HCT116 (cell line): ENCODE measurements around the gene IFNL2. TPM values are rescaled to one million over a fixed set of nuclear protein-coding genes. Genes with fewer than 3 reads are reported as not detected.

ENCODE experiments used
- ATAC-seq: fragments of 200-7000 bp; cut with Tn5 transposase; 2 replicates; pipeline ENCODE4 v1.9.1; 2020; ENCODE audit warnings: mild to moderate bottlenecking, moderate library complexity
- BruUV-seq: library from RNA; stranded (reverse); fragments of 400-500 nt; replicated peaks from 2 replicates; lab custom pipeline; 2021; lab: Mats Ljungman, UMichigan
- CTCF ChIA-PET: fragments of 300-600 bp; sonication (Branson Sonifier 250); formaldehyde crosslinking; loops from one replicate; lab custom pipeline; 2021; ENCODE audit warnings: antibody characterized with exemption; lab: Charles Lee
- POLR2A ChIA-PET: fragments of 300-600, 350-600 bp; sonication (Branson Sonifier 250); formaldehyde crosslinking; loops from one replicate; lab custom pipeline; 2021; ENCODE audit warnings: antibody characterized with exemption; lab: Charles Lee
- RAD21 ChIA-PET, 2 experiments: fragments of 300-600 bp; sonication (Branson Sonifier 250); formaldehyde crosslinking; loops; one replicate each; lab custom pipeline; 2023; ENCODE audit warnings: low total read pairs in 2 of 2; ENCODE audit not compliant: uncharacterized antibody in 2 of 2, unreplicated experiment in 2 of 2, low non-redundant PET in 1 of 2; lab: Charles Lee
- DNase-seq: peaks from one replicate; pipeline ENCODE4 v3.0.0-alpha.2; 2010; ENCODE audit warnings: low read depth, low spot score
- H2AFZ ChIP-seq: fragments of 200-600 bp; shearing (Covaris generic), sonication (generic); 2 replicates; pipeline ENCODE4 v1.6.1; 2017; ENCODE audit warnings: low read depth, mixed run types, mixed read lengths, antibody characterized with exemption, low read length; ENCODE audit not compliant: poor library complexity, severe bottlenecking
- H3K27ac ChIP-seq: 2 replicates; pipeline ENCODE4 v1.5.1; 2012; ENCODE audit warnings: low read depth, low read length
- H3K27me3 ChIP-seq: fragments of 200-600 bp; sonication (generic); 2 replicates; pipeline ENCODE4 v1.6.1; 2016; ENCODE audit warnings: mixed run types, low read length, mixed read lengths; ENCODE audit not compliant: insufficient read depth
- H3K36me3 ChIP-seq, 2 experiments: fragments of 200-500 bp in 1 of 2; fragments of 200-600 bp in 1 of 2; sonication (Bioruptor generic) in 1 of 2; sonication (generic) in 1 of 2; 2 replicates each; pipeline versions ENCODE4 v1.5.1 to v1.6.1; 2014 to 2016; ENCODE audit warnings: low read length in 2 of 2, inconsistent platforms in 1 of 2, mixed read lengths in 1 of 2, mixed run types in 1 of 2; ENCODE audit not compliant: insufficient read depth in 2 of 2, control insufficient read depth in 1 of 2
- H3K4me1 ChIP-seq, 2 experiments: fragments of 200-600 bp in 1 of 2; sonication (generic) in 1 of 2; 2 replicates each; pipeline versions ENCODE4 v1.5.1 to v1.6.1; 2012 to 2017; ENCODE audit warnings: low read length in 2 of 2, inconsistent platforms in 1 of 2, mild to moderate bottlenecking in 1 of 2, mixed read lengths in 1 of 2, mixed run types in 1 of 2, moderate library complexity in 1 of 2; ENCODE audit not compliant: insufficient read depth in 2 of 2, control insufficient read depth in 1 of 2
- H3K4me2 ChIP-seq: fragments of 200-600 bp; sonication (generic); 2 replicates; pipeline ENCODE4 v1.6.1; 2017; ENCODE audit warnings: mixed run types, low read length, mixed read lengths
- H3K4me3 ChIP-seq, 2 experiments: fragments of 200-600 bp in 1 of 2; sonication (generic) in 1 of 2; replicated peaks in 1 of 2; 2 replicates each; pipeline ENCODE4 v1.5.1; 2011 to 2016; ENCODE audit warnings: low read length in 2 of 2, control low read depth in 1 of 2, low read depth in 1 of 2, mild to moderate bottlenecking in 1 of 2, mixed read lengths in 1 of 2, mixed run types in 1 of 2
- H3K79me2 ChIP-seq: fragments of 200-600 bp; sonication (generic); 2 replicates; pipeline ENCODE4 v1.6.1; 2017; ENCODE audit warnings: mild to moderate bottlenecking, mixed run types, low read length, moderate library complexity, mixed read lengths; ENCODE audit not compliant: insufficient read depth
- H3K9ac ChIP-seq: fragments of 200-600 bp; sonication (generic); 2 replicates; pipeline ENCODE4 v1.6.1; 2016; ENCODE audit warnings: low read length, mixed read lengths
- H3K9me2 ChIP-seq: fragments of 200-600 bp; sonication (generic), shearing (Covaris generic); 2 replicates; pipeline ENCODE4 v1.6.1; 2017; ENCODE audit warnings: mixed run types, mild to moderate bottlenecking, moderate library complexity; ENCODE audit not compliant: insufficient read depth
- H3K9me3 ChIP-seq, 2 experiments: fragments of 200-500 bp in 1 of 2; fragments of 200-600 bp in 1 of 2; sonication (Bioruptor generic) in 1 of 2; sonication (generic) in 1 of 2; 2 replicates each; pipeline ENCODE4 v1.6.1; 2014 to 2017; ENCODE audit warnings: low read length in 2 of 2, mixed read lengths in 2 of 2, inconsistent platforms in 1 of 2, low read depth in 1 of 2, mild to moderate bottlenecking in 1 of 2, mixed run types in 1 of 2, moderate library complexity in 1 of 2; ENCODE audit not compliant: control insufficient read depth in 1 of 2, insufficient read depth in 1 of 2
- H4K20me1 ChIP-seq: fragments of 200-600 bp; sonication (generic), shearing (Covaris generic); 2 replicates; pipeline ENCODE4 v1.6.1; 2017; ENCODE audit warnings: mixed run types, mild to moderate bottlenecking, moderate library complexity; ENCODE audit not compliant: insufficient read depth
- CBX3 ChIP-seq: IDR thresholded peaks from 2 replicates; pipeline ENCODE4 v1.6.1; 2012; ENCODE audit warnings: low read depth
- CEBPB ChIP-seq: IDR thresholded peaks from 2 replicates; pipeline ENCODE4 v1.6.1; 2012; ENCODE audit warnings: low read depth
- CTCF ChIP-seq, 3 experiments: fragments of 200-600 bp in 1 of 3; sonication (generic) in 1 of 3; IDR thresholded peaks in 2 of 3; conservative IDR thresholded peaks in 1 of 3; 2 replicates each; pipeline ENCODE4 v1.5.1; 2012 to 2017; ENCODE audit warnings: low read depth in 2 of 3, low read length in 2 of 3, antibody characterized with exemption in 1 of 3, borderline replicate concordance in 1 of 3, control low read depth in 1 of 3, mild to moderate bottlenecking in 1 of 3, mixed read lengths in 1 of 3, mixed run types in 1 of 3, moderate library complexity in 1 of 3; ENCODE audit not compliant: insufficient read depth in 1 of 3
- EGR1 ChIP-seq: IDR thresholded peaks from 2 replicates; pipeline ENCODE4 v1.6.1; 2012; ENCODE audit warnings: low read depth
- ELF1 ChIP-seq: IDR thresholded peaks from 2 replicates; pipeline ENCODE4 v1.6.1; 2012; ENCODE audit warnings: low read depth, borderline replicate concordance
- EZH2phosphoT487 ChIP-seq: fragments of 200-600 bp; IDR thresholded peaks from 2 replicates; pipeline ENCODE4 v1.6.1; 2018; ENCODE audit warnings: antibody characterized with exemption, borderline replicate concordance
- FOSL1 ChIP-seq: IDR thresholded peaks from 2 replicates; pipeline ENCODE4 v1.6.1; 2012; ENCODE audit warnings: low read depth
- JUND ChIP-seq: IDR thresholded peaks from 2 replicates; pipeline ENCODE4 v1.6.1; 2012
- MAX ChIP-seq: IDR thresholded peaks from 2 replicates; pipeline ENCODE4 v1.6.1; 2012
- POLR2A ChIP-seq: IDR thresholded peaks from 2 replicates; pipeline ENCODE4 v1.7.0; 2011; ENCODE audit warnings: borderline replicate concordance; ENCODE audit not compliant: insufficient read depth, insufficient read length; ENCODE audit errors: extremely low read depth
- POLR2AphosphoS5 ChIP-seq: IDR thresholded peaks from 2 replicates; pipeline ENCODE4 v1.6.1; 2011; ENCODE audit warnings: mild to moderate bottlenecking, low read depth, low read length, moderate library complexity
- RAD21 ChIP-seq: IDR thresholded peaks from 2 replicates; pipeline ENCODE4 v1.6.1; 2012; ENCODE audit warnings: low read depth, mild to moderate bottlenecking
- SIN3A ChIP-seq: IDR thresholded peaks from 2 replicates; pipeline ENCODE4 v1.6.1; 2012; ENCODE audit warnings: low read depth
- SP1 ChIP-seq: IDR thresholded peaks from 2 replicates; pipeline ENCODE4 v1.6.1; 2012; ENCODE audit warnings: low read depth
- SRF ChIP-seq: IDR thresholded peaks from 2 replicates; pipeline ENCODE4 v1.6.1; 2012; ENCODE audit warnings: low read depth
- TCF7L2 ChIP-seq: IDR thresholded peaks from 2 replicates; pipeline ENCODE4 v1.7.0; 2011; ENCODE audit warnings: borderline replicate concordance, inconsistent platforms; ENCODE audit not compliant: insufficient read depth, insufficient read length; ENCODE audit errors: extremely low read depth
- YY1 ChIP-seq: IDR thresholded peaks from 2 replicates; pipeline ENCODE4 v1.6.1; 2011; ENCODE audit warnings: low read length, low read depth, moderate library complexity, mild to moderate bottlenecking; ENCODE audit not compliant: insufficient replicate concordance; ENCODE audit errors: extremely low read depth
- ZFX ChIP-seq: fragments of 450-650 bp; IDR thresholded peaks from 2 replicates; pipeline ENCODE4 v1.6.1; 2017
- intact Hi-C: fragments of 100-400 bp; cut with micrococcal nuclease; formaldehyde crosslinking; loops from 2 replicates; pipeline ENCODE4 v1.10.0; 2022
- total RNA-seq: library from RNA; stranded (reverse); gene quantifications from one replicate; pipeline ENCODE4 v1.2.1, GENCODE V29; 2021; ENCODE audit not compliant: unreplicated experiment
- TF ChIP-seq, protein P1 (sequence below): IDR thresholded peaks from 2 replicates; pipeline ENCODE4 v1.6.1; 2012; ENCODE audit warnings: low read depth
- TF ChIP-seq, protein P2 (sequence below): IDR thresholded peaks from 2 replicates; pipeline ENCODE4 v1.6.1; 2011; ENCODE audit warnings: mild to moderate bottlenecking, low read length, moderate library complexity; ENCODE audit not compliant: insufficient replicate concordance; ENCODE audit errors: extremely low read depth

IFNL2 gene
- total RNA-seq, 1 experiment from 2014 or later: not detected

- DNase-seq (no peak), ATAC-seq (peak; percentile 37; the same call in 1 of the 2 replicates)
- Histone ChIP-seq H3K9ac (no peak overlapping the region), H3K9me2 (no peaks in the 10 kb centered on the region), H4K20me1 (no peaks in the 10 kb centered on the region), H3K79me2 (no peaks in the 10 kb centered on the region), H3K27ac (no peak overlapping the region), H3K4me3 (no peak overlapping the region), H3K9me3 (no peaks in the 10 kb centered on the region), H3K4me1 (no peaks in the 10 kb centered on the region), H3K4me2 (no peak overlapping the region), H3K36me3 (no peaks in the 10 kb centered on the region), H2AFZ (no peak overlapping the region), H3K27me3 (no peaks in the 10 kb centered on the region)
- ChIA-PET POLR2A (no interaction called here), RAD21 (no interaction called here), CTCF (no interaction called here)
- no TSS peak for BruUV-seq
- TF ChIP-seq EGR1 (no peak), JUND (no peak), SRF (no peak), SP1 (no peak), POLR2A (no peak), MAX (no peak), CBX3 (no peak), RAD21 (no peak), POLR2AphosphoS5 (no peak), CEBPB (no peak), FOSL1 (no peak), TCF7L2 (no peak), EZH2phosphoT487 (no peak), ZFX (no peak), CTCF (IDR thresholded peaks at IDR 0.05 in 2 of 3, conservative IDR thresholded peaks at IDR 0.05 in 1 of 3; ENCODE audit: borderline replicate concordance in 1 of 3, insufficient read depth in 1 of 3, low read depth in 2 of 3, low read length in 2 of 3) (no peak), YY1 (no peak), SIN3A (no peak), ELF1 (no peak)
- TF ChIP-seq, protein P1, sequence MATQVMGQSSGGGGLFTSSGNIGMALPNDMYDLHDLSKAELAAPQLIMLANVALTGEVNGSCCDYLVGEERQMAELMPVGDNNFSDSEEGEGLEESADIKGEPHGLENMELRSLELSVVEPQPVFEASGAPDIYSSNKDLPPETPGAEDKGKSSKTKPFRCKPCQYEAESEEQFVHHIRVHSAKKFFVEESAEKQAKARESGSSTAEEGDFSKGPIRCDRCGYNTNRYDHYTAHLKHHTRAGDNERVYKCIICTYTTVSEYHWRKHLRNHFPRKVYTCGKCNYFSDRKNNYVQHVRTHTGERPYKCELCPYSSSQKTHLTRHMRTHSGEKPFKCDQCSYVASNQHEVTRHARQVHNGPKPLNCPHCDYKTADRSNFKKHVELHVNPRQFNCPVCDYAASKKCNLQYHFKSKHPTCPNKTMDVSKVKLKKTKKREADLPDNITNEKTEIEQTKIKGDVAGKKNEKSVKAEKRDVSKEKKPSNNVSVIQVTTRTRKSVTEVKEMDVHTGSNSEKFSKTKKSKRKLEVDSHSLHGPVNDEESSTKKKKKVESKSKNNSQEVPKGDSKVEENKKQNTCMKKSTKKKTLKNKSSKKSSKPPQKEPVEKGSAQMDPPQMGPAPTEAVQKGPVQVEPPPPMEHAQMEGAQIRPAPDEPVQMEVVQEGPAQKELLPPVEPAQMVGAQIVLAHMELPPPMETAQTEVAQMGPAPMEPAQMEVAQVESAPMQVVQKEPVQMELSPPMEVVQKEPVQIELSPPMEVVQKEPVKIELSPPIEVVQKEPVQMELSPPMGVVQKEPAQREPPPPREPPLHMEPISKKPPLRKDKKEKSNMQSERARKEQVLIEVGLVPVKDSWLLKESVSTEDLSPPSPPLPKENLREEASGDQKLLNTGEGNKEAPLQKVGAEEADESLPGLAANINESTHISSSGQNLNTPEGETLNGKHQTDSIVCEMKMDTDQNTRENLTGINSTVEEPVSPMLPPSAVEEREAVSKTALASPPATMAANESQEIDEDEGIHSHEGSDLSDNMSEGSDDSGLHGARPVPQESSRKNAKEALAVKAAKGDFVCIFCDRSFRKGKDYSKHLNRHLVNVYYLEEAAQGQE: no peak
- TF ChIP-seq, protein P2, sequence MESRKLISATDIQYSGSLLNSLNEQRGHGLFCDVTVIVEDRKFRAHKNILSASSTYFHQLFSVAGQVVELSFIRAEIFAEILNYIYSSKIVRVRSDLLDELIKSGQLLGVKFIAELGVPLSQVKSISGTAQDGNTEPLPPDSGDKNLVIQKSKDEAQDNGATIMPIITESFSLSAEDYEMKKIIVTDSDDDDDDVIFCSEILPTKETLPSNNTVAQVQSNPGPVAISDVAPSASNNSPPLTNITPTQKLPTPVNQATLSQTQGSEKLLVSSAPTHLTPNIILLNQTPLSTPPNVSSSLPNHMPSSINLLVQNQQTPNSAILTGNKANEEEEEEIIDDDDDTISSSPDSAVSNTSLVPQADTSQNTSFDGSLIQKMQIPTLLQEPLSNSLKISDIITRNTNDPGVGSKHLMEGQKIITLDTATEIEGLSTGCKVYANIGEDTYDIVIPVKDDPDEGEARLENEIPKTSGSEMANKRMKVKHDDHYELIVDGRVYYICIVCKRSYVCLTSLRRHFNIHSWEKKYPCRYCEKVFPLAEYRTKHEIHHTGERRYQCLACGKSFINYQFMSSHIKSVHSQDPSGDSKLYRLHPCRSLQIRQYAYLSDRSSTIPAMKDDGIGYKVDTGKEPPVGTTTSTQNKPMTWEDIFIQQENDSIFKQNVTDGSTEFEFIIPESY: no peak
- intact Hi-C loops: no loop called here
These were observed 2.8 kb upstream of the IFNL2 start for GRCh38 chr19:39265321-39265916.
